HG02588 (cell line): ENCODE data around the gene EIF2S3B.

Experiments
- ATAC-seq: cut with Tn5 transposase; IDR thresholded peaks from one replicate; pipeline ENCODE4 v1.9.1; 2021; ENCODE audit warnings: mild to moderate bottlenecking, moderate library complexity; ENCODE audit not compliant: unreplicated experiment

The EIF2S3B gene

DNA sequence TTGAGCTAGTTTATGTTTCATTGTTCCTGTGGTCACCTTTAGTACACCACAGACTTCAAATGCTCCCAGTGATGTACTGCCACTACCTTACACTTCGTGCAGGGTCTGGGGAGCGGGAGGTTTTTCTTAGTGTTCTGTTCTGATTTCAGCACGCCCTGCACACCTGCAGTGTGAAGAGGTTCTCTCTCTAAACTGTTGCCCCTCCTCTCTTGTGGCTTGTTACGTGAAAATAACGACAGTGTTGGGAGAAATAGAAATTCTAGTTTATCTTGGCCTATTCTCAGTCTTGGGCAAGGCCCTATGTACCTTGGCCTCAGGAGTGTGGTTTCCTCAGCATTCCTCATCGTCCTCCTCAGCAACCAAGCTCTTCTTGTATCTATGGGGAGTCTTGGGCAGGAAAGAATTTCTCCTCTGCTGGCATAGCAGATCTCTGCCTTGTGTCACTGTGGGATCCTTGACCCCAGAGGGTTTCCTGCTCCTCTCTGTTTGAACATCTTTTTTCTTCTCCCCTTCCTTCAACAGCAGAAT lies 48.6 kb downstream of the EIF2S3B start:
- no peak for ATAC-seq

DNA sequence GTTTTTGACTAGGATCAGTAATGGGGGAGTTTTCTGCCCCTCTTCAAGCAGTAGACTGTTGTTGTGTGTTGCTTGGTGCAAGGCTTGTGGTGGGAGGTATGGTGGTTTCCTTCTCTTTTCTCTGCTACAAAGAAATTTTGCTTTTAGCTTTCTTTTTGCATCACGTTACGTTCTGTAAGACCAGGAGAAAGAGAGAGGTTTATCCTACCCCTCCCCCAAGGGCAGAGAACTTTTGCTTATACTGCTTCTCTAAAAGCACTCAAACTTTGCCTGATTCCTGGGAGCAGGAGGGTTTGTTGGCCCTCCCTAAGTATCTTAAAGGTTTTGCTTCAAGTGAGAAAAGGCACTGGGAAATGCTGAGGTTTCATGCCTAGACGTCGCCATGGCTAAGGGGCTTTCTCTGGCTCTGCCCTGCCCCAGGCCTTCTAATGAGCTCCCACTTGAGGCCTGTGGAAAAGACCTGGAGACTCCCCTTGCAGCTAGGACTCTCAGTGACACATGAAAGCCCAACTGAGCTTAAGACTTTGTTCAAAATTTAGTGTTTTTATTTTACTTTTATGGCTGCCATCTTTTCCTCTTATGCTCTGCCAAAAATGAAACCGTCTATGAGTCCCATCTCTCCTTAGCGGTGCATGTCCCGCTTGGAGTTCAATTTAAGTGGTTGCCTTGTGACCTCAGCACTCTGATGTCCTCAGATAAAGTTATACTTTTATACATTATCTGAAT lies 49.2 kb downstream of the EIF2S3B start:
- no peak for ATAC-seq

DNA sequence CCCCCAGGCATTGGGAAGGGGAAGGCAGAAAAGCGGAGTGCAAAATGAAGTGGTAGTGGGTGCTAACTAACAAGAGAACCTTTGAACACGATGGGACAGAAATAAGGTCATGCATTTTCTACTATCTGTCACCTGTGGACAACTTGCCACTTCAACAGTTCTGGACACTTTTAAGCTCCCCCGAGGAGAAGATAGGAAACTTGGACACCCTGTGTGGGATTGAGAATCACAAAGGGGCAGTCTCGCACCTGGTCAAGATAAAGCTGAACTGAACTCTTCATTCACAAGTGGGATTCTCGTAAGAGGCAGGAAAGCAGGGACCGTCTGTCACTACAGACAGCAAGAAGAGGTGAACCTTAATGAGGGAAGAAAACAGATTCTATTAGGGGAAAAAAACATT lies 51.6 kb downstream of the EIF2S3B start:
- no peak for ATAC-seq

DNA sequence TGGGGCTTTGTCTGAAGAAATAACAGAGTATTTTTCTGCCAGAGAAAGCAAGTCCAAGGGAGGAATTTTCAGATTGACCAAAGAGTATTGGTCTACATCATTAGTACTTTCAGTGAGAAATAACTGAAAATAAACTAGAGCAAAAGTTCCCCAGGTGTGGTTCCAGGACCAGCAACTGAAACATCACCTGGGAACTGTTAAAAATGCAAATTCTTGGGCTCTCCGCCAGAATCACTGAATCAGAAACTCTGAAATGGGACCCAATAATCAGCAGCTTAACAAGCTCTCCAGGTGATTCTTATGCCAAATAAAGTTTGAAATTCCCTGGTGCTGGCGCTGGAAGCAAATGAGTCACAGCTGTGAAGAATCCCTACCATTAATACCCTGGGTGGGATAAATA lies 52.1 kb downstream of the EIF2S3B start:
- ATAC-seq, result no peak
